ENCODE measurements around the gene CRELD1. TPM values are rescaled to one million over a fixed set of nuclear protein-coding genes. Genes with fewer than 3 reads are reported as not detected.

CRELD1 gene
- total and polyA plus RNA-seq, 9 of the 15 experiments (the other 6 are each of a cell fraction or from before 2014, with no cell fraction given), result 3.3 to 25.8 (median 16.5) TPM

- TF ChIP-seq MLX (CRISPR knock-in tag; conservative IDR thresholded peaks at IDR 0.05) (0 out of 4 replicates have a peak, but pooled peaks of 1 of the 2 experiments have one; percentile 10), HMGN3 (IDR thresholded peaks at IDR 0.05; ENCODE audit: borderline replicate concordance, extremely low read depth, insufficient read length, low read depth, low read length) (peak; percentile 51), ATF7 (IDR thresholded peaks at IDR 0.05) (peak; percentile 69), RBFOX2 (IDR thresholded peaks at IDR 0.05; ENCODE audit: low read depth, low read length) (peak; percentile 68), ZNF76 (CRISPR knock-in tag; IDR thresholded peaks at IDR 0.05; ENCODE audit: borderline replicate concordance) (no peak), PYGO2 (tag; IDR thresholded peaks at IDR 0.05) (no peak), MBD2 (IDR thresholded peaks at IDR 0.05; ENCODE audit: borderline replicate concordance, low read depth) (peak; percentile 50; the same call in 1 of the 2 replicates), ZBTB7A (IDR thresholded peaks at IDR 0.05; ENCODE audit: borderline replicate concordance, control insufficient read depth, low read depth, low read length) (peak; percentile 58; the same call in 1 of the 2 replicates), CREB1 (IDR thresholded peaks at IDR 0.05) (no peak; the same call in 1 of the 2 replicates), CREB1 (CRISPR knock-in tag; IDR thresholded peaks at IDR 0.05) (peak; percentile 54; the same call in 1 of the 2 replicates), PHF8 (IDR thresholded peaks at IDR 0.05; ENCODE audit: borderline replicate concordance, low read length) (peak; percentile 72; the same call in 1 of the 2 replicates)
Measured at GRCh38 chr3:9916734-9917680, 16.6 kb upstream of the CRELD1 start, which contains the start of gene IL17RC (continued).
